ENCODE data around the gene OR6K3.

OR6K3 gene

GRCh38 chr1:158732524-158732923, 12.0 kb upstream of the OR6K3 start:
- no peak overlapping the region for H2AFZ ChIP-seq (ENCODE audit: low read depth, low read length)
- no peaks in the 10 kb centered on the region for H3K36me3 ChIP-seq (replicated peaks; ENCODE audit: low read depth, low read length)
- no peak overlapping the region for H3K4me3 ChIP-seq (ENCODE audit: low read length)
- H3K9ac ChIP-seq (ENCODE audit: low read length): no peak overlapping the region
- no peaks in the 10 kb centered on the region for H3K9me3 ChIP-seq (ENCODE audit: insufficient read depth, low read length)
- no peak for TF ChIP-seq EZH2phosphoT487 (IDR thresholded peaks at IDR 0.05; ENCODE audit: low read depth)
- TF ChIP-seq, protein P1, sequence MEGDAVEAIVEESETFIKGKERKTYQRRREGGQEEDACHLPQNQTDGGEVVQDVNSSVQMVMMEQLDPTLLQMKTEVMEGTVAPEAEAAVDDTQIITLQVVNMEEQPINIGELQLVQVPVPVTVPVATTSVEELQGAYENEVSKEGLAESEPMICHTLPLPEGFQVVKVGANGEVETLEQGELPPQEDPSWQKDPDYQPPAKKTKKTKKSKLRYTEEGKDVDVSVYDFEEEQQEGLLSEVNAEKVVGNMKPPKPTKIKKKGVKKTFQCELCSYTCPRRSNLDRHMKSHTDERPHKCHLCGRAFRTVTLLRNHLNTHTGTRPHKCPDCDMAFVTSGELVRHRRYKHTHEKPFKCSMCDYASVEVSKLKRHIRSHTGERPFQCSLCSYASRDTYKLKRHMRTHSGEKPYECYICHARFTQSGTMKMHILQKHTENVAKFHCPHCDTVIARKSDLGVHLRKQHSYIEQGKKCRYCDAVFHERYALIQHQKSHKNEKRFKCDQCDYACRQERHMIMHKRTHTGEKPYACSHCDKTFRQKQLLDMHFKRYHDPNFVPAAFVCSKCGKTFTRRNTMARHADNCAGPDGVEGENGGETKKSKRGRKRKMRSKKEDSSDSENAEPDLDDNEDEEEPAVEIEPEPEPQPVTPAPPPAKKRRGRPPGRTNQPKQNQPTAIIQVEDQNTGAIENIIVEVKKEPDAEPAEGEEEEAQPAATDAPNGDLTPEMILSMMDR (IDR thresholded peaks at IDR 0.05; ENCODE audit: low read depth, low read length): no peak
- no peak overlapping the region for H3K4me2 ChIP-seq (ENCODE audit: low read length)
- no peaks in the 10 kb centered on the region for H4K20me1 ChIP-seq (ENCODE audit: insufficient read depth, low read length)
- no peak overlapping the region for H3K27ac ChIP-seq (ENCODE audit: low read length)
- H3K79me2 ChIP-seq (ENCODE audit: low read length): no peaks in the 10 kb centered on the region
- H3K4me1 ChIP-seq (ENCODE audit: low read length): no peaks in the 10 kb centered on the region
- H3K27me3 ChIP-seq (ENCODE audit: low read depth, low read length): no peaks in the 10 kb centered on the region

DNA sequence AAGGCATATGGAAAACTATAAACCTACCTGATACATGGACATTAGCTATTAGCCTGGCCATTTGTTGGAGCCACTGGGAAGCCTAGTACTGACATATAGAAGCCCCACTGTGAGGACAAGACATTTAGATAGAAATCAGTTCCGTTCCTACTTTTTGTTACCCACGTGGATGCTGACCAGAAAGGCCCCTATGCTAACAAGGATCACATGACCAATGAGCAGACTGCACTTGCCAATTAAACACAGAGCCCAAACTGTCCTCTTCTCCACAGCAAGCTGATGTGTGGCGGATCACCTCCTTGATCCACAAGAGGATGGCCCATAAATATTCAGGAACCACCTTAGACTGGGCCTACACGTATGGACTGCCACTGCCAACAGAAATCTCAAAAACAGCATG, 11.2 kb upstream of the OR6K3 start:
- H3K9ac ChIP-seq (ENCODE audit: low read length): no peak overlapping the region
- TF ChIP-seq EZH2phosphoT487 (IDR thresholded peaks at IDR 0.05; ENCODE audit: low read depth): no peak
- TF ChIP-seq, protein P1 (IDR thresholded peaks at IDR 0.05; ENCODE audit: low read depth, low read length): no peak
- no peaks in the 10 kb centered on the region for H4K20me1 ChIP-seq (ENCODE audit: insufficient read depth, low read length)
- no peak overlapping the region for H2AFZ ChIP-seq (ENCODE audit: low read depth, low read length)
- no peaks in the 10 kb centered on the region for H3K79me2 ChIP-seq (ENCODE audit: low read length)
- H3K4me3 ChIP-seq (ENCODE audit: low read length): no peak overlapping the region
- no peaks in the 10 kb centered on the region for H3K36me3 ChIP-seq (replicated peaks; ENCODE audit: low read depth, low read length)
- H3K4me2 ChIP-seq (ENCODE audit: low read length): no peak overlapping the region
- H3K27ac ChIP-seq (ENCODE audit: low read length): no peak overlapping the region
- no peaks in the 10 kb centered on the region for H3K9me3 ChIP-seq (ENCODE audit: insufficient read depth, low read length)
- H3K4me1 ChIP-seq (ENCODE audit: low read length): no peaks in the 10 kb centered on the region
- H3K27me3 ChIP-seq (ENCODE audit: low read depth, low read length): no peaks in the 10 kb centered on the region

DNA sequence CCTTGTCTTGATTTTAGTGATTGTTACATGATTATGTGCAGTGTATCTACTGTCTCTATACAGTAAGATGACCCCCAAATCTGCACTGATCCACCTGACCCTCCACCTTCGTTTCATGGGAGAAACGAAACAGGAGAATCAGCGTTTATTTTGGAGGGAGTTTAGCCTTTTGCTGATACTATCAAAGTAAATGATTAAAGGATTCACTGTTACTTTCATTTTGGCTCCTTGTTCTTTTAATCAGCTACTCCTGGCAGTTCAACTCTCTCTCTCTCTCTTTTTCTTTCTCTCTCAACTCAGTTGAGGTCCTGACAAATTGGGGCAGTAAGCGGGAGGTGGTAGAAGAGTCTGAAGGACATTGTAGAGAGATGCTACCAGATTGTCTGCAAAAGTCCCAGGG, 9.9 kb upstream of the OR6K3 start:
- Histone ChIP-seq H3K79me2 (ENCODE audit: low read length) (no peaks in the 10 kb centered on the region), H3K4me3 (ENCODE audit: low read length) (no peak overlapping the region), H3K9ac (ENCODE audit: low read length) (no peak overlapping the region), H4K20me1 (ENCODE audit: insufficient read depth, low read length) (no peaks in the 10 kb centered on the region), H2AFZ (ENCODE audit: low read depth, low read length) (no peak overlapping the region), H3K4me2 (ENCODE audit: low read length) (no peak overlapping the region), H3K27ac (ENCODE audit: low read length) (no peak overlapping the region), H3K9me3 (ENCODE audit: insufficient read depth, low read length) (no peaks in the 10 kb centered on the region), H3K27me3 (ENCODE audit: low read depth, low read length) (no peaks in the 10 kb centered on the region), H3K36me3 (replicated peaks; ENCODE audit: low read depth, low read length) (no peaks in the 10 kb centered on the region), H3K4me1 (ENCODE audit: low read length) (no peaks in the 10 kb centered on the region)
- no peak for TF ChIP-seq EZH2phosphoT487 (IDR thresholded peaks at IDR 0.05; ENCODE audit: low read depth)
- TF ChIP-seq, protein P1 (IDR thresholded peaks at IDR 0.05; ENCODE audit: low read depth, low read length): no peak

GRCh38 chr1:158728510-158729225, 8.1 kb upstream of the OR6K3 start:
- Histone ChIP-seq H3K9ac (ENCODE audit: low read length) (no peak overlapping the region), H3K27ac (ENCODE audit: low read length) (no peak overlapping the region), H3K79me2 (ENCODE audit: low read length) (no peaks in the 10 kb centered on the region), H3K4me1 (ENCODE audit: low read length) (no peaks in the 10 kb centered on the region), H3K9me3 (ENCODE audit: insufficient read depth, low read length) (no peaks in the 10 kb centered on the region), H2AFZ (ENCODE audit: low read depth, low read length) (no peak overlapping the region), H3K27me3 (ENCODE audit: low read depth, low read length) (no peaks in the 10 kb centered on the region), H3K4me3 (ENCODE audit: low read length) (no peak overlapping the region), H3K4me2 (ENCODE audit: low read length) (no peak overlapping the region), H4K20me1 (ENCODE audit: insufficient read depth, low read length) (no peaks in the 10 kb centered on the region), H3K36me3 (replicated peaks; ENCODE audit: low read depth, low read length) (no peaks in the 10 kb centered on the region)
- TF ChIP-seq, protein P1 (IDR thresholded peaks at IDR 0.05; ENCODE audit: low read depth, low read length): no peak
- no peak for TF ChIP-seq EZH2phosphoT487 (IDR thresholded peaks at IDR 0.05; ENCODE audit: low read depth)
